GM21367 (cell line): ENCODE data around the gene KCNJ9.
"Not testable (repeated sequence)": the region's sequence is repeated elsewhere in the genome, so short reads cannot be mapped to it uniquely, and the experiment has no call there.

Source experiments
- ATAC-seq: cut with Tn5 transposase; IDR thresholded peaks from one replicate; pipeline ENCODE4 v1.9.1; 2021; ENCODE audit not compliant: unreplicated experiment

The KCNJ9 gene

GRCh38 chr1:160081261-160081936 lies at the start of gene KCNJ9:
KCNJ9 (plus strand) TSS chr1:160081538; CDS start chr1:160084031, 2,493 bp downstream.
- ATAC-seq: no peak

- no peak for ATAC-seq
Measured at GRCh38 chr1:160032165-160032820, 49.0 kb upstream of the KCNJ9 start.

GRCh38 chr1:160040476-160040875 lies 40.9 kb upstream of the KCNJ9 start:
- ATAC-seq: no peak

- ATAC-seq: no peak
Measured at GRCh38 chr1:160043543-160043942, 37.8 kb upstream of the KCNJ9 start.

GRCh38 chr1:160045653-160046052 lies 35.7 kb upstream of the KCNJ9 start:
- ATAC-seq: no peak

GRCh38 chr1:160046494-160047110 lies 34.7 kb upstream of the KCNJ9 start:
- no peak for ATAC-seq

- no peak for ATAC-seq
Measured at GRCh38 chr1:160047111-160047991, 34.0 kb upstream of the KCNJ9 start.

GRCh38 chr1:160048335-160048734 lies 33.0 kb upstream of the KCNJ9 start:
- no peak for ATAC-seq

GRCh38 chr1:160049101-160049500 lies 32.2 kb upstream of the KCNJ9 start:
- no peak for ATAC-seq

GRCh38 chr1:160050182-160050581 lies 31.2 kb upstream of the KCNJ9 start:
- ATAC-seq: not testable (repeated sequence)

- ATAC-seq: no peak
Measured at GRCh38 chr1:160050619-160051018, 30.7 kb upstream of the KCNJ9 start.

GRCh38 chr1:160052936-160053335 lies 28.4 kb upstream of the KCNJ9 start:
- no peak for ATAC-seq

- no peak for ATAC-seq
Measured at GRCh38 chr1:160053548-160054365, 27.6 kb upstream of the KCNJ9 start.

GRCh38 chr1:160056648-160057169 lies 24.6 kb upstream of the KCNJ9 start:
- no peak for ATAC-seq

- no peak for ATAC-seq
Measured at GRCh38 chr1:160058087-160058486, 23.3 kb upstream of the KCNJ9 start.

GRCh38 chr1:160061369-160062229 lies 19.7 kb upstream of the KCNJ9 start:
- no peak for ATAC-seq

GRCh38 chr1:160062230-160062532 lies 19.2 kb upstream of the KCNJ9 start:
- ATAC-seq: no peak

- no peak for ATAC-seq
Measured at GRCh38 chr1:160063176-160063575, 18.2 kb upstream of the KCNJ9 start.

- no peak for ATAC-seq
Measured at GRCh38 chr1:160064164-160064563, 17.2 kb upstream of the KCNJ9 start.
